ENCODE measurements around the gene EFHC1. TPM values are rescaled to one million over a fixed set of nuclear protein-coding genes. Genes with fewer than 3 reads are reported as not detected.

The EFHC1 gene, protein sequence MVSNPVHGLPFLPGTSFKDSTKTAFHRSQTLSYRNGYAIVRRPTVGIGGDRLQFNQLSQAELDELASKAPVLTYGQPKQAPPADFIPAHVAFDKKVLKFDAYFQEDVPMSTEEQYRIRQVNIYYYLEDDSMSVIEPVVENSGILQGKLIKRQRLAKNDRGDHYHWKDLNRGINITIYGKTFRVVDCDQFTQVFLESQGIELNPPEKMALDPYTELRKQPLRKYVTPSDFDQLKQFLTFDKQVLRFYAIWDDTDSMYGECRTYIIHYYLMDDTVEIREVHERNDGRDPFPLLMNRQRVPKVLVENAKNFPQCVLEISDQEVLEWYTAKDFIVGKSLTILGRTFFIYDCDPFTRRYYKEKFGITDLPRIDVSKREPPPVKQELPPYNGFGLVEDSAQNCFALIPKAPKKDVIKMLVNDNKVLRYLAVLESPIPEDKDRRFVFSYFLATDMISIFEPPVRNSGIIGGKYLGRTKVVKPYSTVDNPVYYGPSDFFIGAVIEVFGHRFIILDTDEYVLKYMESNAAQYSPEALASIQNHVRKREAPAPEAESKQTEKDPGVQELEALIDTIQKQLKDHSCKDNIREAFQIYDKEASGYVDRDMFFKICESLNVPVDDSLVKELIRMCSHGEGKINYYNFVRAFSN
- 4.1 and 8.5 TPM in 2 replicates for total RNA-seq

DNA sequence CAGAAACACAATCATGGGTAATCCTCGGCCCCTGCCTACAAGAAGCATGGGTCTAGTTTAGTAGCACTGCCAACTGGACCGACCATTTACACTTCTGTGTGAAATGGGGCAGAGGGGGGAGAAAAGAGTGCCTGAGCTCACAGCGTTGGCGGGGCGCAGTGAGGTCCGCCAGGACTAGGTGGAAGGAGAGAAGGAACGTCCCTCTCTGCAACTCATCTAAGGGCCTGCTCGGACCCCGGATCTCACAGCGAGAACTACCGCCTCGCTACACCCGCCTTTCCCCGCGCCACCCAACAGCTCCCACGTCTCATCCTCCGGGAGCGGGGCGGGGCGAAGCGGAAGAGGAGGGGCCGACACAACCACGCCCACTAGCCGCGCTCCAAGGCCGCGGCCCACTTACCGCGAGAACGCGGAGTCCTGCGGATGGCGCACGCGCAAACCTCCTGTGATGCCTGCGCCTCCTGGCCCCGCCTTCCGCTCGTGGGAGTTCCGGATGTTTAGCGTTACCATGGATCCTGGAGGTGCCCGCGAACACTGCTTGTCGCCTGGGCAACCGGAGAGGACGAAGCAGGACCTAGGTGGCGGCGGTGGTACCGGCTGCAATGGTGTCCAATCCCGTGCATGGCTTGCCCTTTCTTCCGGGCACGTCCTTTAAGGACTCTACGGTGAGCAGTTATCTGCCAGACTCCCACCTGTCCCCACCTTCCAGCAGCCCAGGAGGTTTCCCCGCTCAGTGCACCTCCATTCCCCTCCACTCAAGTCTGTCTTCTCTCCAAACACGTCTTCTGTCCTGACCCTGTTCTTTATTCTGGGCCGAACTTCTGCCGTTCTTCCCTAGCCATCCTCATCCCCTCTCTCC lies at the start of gene EFHC1:
EFHC1 (plus strand) TSS at position 534 of the 859 bp plus-strand sequence; CDS start at position 603, 69 bp downstream.

Other genes with a start within 250 kb of the EFHC1 start
- not detected in 2 replicates for gene IL17A, start 234.0 kb upstream of the EFHC1 start, total RNA-seq
- not detected in 2 replicates for gene IL17F, start 175.8 kb upstream of the EFHC1 start, total RNA-seq
- 15.0 and 25.3 TPM in 2 replicates for gene MCM3, start 135.6 kb upstream of the EFHC1 start, total RNA-seq
- gene PAQR8, start 58.2 kb upstream of the EFHC1 start, total RNA-seq: 1.0 and 1.5 TPM in 2 replicates
- 9.9 and 12.8 TPM in 2 replicates for gene TRAM2, start 156.7 kb downstream of the EFHC1 start, total RNA-seq

Data from nasal cavity respiratory epithelium epithelial cell of viscerocranial mucosa (primary cell).